Endothelial cell of umbilical vein (primary cell): Measurements from ENCODE around the gene RASGEF1C.

ENCODE experiments used
- EZH2 ChIP-seq: IDR thresholded peaks from 2 replicates; pipeline ENCODE4 v1.6.1; 2012; ENCODE audit warnings: borderline replicate concordance, low read depth, mild to moderate bottlenecking, moderate library complexity, low read length, inconsistent platforms; ENCODE audit not compliant: severe bottlenecking
- MAX ChIP-seq: IDR thresholded peaks from 2 replicates; pipeline ENCODE4 v1.6.1; 2011; ENCODE audit not compliant: insufficient read depth, insufficient read length
- MYC ChIP-seq: IDR thresholded peaks from one replicate; pipeline ENCODE4 v1.6.1; 2011; ENCODE audit warnings: mild to moderate bottlenecking, low read depth, low read length
- POLR2A ChIP-seq: IDR thresholded peaks from 2 replicates; pipeline ENCODE4 v1.6.1; 2012; ENCODE audit warnings: low read depth, mild to moderate bottlenecking, control low read depth, low read length
- POLR2AphosphoS5 ChIP-seq: IDR thresholded peaks from 2 replicates; pipeline ENCODE4 v1.6.1; 2012; ENCODE audit warnings: low read depth, mild to moderate bottlenecking, control low read depth, low read length, moderate library complexity; ENCODE audit not compliant: insufficient read depth
- TF ChIP-seq, protein P1 (sequence below), 2 donors: IDR thresholded peaks; 1 replicate in 1 of 2; 2 replicates in 1 of 2; pipeline ENCODE4 v1.5.1; 2011; ENCODE audit warnings: low read length in 2 of 2, mild to moderate bottlenecking in 2 of 2, moderate library complexity in 2 of 2, control low read depth in 1 of 2, inconsistent platforms in 1 of 2, low read depth in 1 of 2; ENCODE audit not compliant: insufficient read depth in 1 of 2; ENCODE audit errors: extremely low read depth in 1 of 2

DNA sequence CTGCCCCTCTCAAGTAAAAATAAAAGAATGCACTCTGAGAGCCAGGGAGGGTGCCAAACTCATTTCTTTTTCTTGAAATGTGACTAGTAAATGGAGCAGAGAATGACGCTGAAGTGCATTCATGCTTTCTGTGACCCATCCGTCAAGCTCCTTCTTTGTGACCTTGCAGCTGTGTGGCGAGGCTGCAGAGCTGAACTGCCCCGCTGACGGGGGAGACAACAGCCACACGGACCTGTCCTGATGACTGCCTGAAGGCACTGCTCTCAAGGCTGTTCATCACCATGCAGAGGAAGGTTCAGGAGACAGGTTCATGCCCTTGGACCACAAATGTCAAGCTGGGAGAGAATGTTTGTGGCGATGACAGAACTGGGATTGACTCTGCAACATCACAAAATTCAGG, 21.0 kb upstream of the RASGEF1C start:
- TF ChIP-seq, protein P1, sequence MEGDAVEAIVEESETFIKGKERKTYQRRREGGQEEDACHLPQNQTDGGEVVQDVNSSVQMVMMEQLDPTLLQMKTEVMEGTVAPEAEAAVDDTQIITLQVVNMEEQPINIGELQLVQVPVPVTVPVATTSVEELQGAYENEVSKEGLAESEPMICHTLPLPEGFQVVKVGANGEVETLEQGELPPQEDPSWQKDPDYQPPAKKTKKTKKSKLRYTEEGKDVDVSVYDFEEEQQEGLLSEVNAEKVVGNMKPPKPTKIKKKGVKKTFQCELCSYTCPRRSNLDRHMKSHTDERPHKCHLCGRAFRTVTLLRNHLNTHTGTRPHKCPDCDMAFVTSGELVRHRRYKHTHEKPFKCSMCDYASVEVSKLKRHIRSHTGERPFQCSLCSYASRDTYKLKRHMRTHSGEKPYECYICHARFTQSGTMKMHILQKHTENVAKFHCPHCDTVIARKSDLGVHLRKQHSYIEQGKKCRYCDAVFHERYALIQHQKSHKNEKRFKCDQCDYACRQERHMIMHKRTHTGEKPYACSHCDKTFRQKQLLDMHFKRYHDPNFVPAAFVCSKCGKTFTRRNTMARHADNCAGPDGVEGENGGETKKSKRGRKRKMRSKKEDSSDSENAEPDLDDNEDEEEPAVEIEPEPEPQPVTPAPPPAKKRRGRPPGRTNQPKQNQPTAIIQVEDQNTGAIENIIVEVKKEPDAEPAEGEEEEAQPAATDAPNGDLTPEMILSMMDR (IDR thresholded peaks at IDR 0.05; ENCODE audit: extremely low read depth in 1 of 2, insufficient read depth in 1 of 2, low read depth in 1 of 2, low read length in 2 of 2): no peak
- TF ChIP-seq POLR2AphosphoS5 (no peak), POLR2A (no peak), EZH2 (no peak), MAX (no peak), MYC (no peak)
